ENCODE measurements around the gene CHL1.

CHL1 gene

DNA sequence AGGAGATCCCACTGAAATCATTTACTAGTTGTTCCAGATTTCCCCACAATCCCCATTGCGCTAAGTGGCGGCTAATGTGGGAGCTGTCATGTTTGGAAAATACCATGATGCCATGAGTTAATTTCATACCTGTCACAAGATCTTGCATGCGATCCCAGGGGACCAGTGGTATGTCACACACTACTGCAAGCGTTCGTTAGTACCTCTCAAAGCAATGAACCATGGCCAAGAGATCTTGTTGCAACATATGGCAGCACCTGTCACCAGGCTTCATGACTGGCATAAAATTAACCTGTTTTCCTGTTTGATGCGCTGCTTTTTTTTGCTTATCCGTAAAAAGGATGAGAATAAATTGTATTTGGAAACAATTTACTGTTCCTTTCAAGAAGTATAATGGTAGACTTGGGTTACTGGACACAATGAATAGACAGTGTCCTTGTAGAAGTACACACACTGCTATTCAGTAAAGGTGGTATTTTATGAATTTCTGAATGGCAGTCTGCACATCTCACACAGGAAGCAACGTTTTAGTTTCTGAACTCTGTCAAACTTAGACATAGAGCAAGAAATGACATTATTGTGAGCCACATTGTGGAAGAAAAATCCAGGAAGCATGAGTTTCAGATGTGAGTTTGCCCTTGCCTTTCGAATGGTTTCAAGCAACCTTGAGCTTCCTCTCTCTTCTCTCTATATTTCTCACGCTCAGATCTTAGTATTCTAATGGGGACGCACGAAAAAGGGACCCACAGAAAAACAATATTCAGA is 81.9 kb downstream of the CHL1 start:
- DNase-seq (ENCODE audit: low spot score), result no peak

DNA sequence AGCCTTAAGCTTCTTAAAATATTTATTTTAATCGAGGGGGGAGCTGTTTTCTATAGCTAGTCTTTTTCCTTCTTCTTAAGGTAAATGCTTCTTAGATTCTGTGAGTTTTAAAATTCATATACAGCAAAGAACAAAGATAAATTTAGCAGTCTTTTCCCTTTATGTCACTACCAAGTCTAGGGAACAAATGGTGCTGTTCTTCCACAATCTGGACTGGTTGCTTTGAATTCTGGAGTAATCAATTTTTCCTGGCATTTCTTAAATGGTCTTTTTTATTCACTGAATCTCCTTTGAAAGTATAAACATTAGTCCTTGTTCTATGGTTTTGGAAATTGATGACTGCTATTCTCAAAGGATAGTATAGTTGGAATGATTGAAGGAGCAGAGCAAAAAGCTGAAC is 82.8 kb downstream of the CHL1 start:
- no peak for DNase-seq (ENCODE audit: low spot score)

DNA sequence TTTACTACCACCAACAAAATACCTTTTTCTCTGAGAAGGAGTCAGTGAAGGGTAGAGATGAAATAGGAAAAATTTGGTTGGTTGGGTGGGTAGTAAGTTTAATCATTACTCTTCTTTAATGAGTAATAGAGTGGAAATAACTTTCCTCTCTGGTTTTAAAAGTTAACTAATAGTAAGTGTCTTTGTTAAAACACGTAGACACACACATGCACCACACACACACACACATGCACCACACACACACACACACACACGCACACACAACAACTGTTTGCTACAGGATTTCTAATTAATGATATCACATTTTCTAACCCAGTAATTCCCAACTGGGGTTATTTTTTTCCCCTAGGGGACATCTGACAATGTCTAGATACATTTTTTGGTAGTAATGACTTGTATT is 84.1 kb downstream of the CHL1 start:
- no peak for DNase-seq (ENCODE audit: low spot score)

DNA sequence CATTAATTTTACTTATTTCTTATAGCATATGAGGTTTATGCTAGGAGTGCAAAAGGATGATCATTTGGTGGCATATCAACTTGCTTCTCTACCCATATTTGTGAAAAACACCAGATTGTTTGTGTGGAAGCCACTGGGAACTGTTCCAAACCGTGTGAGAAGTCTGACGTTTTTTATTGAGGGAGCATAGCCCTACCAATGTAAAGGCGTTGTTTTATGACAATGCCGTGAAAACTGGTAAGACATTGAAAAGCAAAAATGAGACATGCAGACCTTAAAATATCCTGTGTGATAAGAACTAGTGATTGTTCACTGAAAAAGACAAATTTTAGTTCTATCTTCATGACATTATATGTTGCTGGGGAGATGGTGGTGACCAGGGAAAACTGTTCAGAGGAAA is 87.8 kb downstream of the CHL1 start:
- DNase-seq (ENCODE audit: low spot score), result no peak

DNA sequence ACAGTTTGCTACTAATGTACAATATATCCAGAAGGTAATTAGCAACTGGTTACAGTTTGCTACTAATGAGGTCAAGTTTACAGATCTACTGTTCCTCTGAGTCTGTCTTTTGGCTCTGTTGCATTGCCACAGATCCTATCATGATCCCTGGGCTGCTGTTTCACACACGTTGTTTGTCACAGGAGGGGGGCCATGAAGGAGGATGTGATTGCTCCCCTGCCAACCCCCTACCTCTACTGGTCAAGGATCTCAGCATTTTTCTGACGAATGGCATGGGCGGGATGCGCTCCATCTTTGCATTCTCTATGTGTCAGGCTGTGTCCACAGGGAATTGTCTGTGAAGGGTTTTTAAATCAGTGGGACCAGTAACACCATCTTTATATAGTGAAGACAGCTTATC is 91.9 kb downstream of the CHL1 start:
- no peak for DNase-seq (ENCODE audit: low spot score)

DNA sequence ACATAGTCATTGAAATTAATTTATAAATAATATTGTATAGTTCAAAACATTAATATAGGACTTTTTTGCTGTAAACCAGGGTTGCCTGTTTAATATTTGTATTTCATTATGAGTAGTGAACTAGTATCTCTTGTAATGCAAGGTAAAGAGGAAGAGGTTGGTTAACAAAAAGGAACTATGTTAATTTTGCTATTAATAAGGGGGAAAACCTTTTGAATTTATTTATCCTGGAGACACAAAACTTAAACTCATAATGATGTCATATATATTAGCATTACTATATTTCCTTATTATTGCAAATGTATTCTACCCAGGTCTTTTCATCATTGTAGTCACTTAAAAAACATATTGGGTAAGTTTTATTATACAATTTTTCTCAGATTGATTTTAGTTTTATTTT is 94.5 kb downstream of the CHL1 start:
- no peak for DNase-seq (ENCODE audit: low spot score)

DNA sequence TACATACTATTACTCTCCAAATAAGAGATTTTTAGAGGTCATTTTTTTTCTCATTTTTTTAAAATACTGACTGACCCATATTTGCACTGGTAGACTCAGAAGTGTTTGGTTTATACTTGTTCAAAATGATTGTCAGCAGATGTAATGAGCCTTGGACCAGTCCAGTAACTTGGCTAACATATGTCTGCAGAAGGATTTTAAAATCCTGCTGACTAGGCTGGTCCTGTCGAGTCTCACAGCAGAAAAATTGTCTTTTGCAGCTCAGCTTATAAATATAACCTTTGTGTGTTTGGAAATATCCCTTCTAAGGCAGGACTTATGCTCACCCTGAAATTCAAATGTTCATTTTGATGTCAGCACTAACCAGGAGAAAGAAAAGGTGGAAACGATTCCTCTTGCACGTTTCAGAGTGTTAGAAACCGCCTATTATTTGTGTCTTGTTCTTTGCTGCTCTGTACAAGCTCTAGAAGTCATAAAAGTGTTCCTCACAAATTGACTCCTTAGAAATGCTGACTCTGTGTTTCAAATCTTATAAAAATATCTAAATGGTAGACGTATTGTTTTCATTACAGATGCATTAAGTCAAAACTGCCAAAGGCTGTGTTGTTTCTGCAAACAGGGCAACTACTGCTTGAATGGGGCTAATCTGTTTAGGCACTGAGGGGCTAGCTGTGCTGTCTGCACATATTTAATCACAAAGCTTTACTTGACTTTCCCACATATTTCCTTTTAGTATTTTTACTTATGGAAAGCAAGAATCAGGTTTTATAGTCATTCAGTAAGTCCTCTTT is 95.3 kb downstream of the CHL1 start:
- no peak for DNase-seq (ENCODE audit: low spot score)

DNA sequence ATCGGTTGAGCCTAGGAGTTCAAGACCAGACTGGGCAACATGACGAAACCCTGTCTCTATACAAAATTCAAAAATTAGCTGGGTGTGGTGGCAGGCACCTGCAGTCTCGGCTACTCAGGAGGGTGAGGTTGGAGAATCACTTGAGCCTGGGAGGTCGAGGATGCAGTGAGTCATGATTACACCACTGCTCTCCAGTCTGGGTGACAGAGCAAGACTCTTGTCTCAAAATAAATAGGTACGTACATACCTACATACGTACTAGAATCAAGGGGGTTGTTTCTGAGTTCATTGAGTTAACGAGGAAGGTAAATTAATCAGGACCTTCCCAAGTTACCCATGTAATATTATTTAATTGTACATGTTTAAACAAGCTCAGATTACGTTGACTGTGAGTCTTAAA is 97.5 kb downstream of the CHL1 start:
- DNase-seq (ENCODE audit: low spot score), result no peak

DNA sequence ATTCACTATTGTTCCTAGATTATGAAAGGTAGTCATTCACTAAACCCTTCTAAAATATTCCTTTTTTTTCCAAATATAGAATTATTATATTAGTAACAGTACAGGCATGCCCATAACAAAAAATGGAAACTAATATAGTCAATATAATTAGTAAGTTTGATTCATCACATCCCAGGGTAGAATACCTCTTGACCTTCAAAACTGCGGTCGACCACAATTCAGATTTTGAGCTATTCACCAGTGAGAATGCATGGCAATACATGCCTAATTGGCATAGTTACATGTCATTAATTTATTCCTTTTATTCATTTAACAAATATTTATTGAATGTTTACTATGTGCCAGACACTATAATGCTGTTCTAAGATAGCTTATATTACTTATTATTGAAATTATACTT is 98.0 kb downstream of the CHL1 start:
- no peak for DNase-seq (ENCODE audit: low spot score)

DNA sequence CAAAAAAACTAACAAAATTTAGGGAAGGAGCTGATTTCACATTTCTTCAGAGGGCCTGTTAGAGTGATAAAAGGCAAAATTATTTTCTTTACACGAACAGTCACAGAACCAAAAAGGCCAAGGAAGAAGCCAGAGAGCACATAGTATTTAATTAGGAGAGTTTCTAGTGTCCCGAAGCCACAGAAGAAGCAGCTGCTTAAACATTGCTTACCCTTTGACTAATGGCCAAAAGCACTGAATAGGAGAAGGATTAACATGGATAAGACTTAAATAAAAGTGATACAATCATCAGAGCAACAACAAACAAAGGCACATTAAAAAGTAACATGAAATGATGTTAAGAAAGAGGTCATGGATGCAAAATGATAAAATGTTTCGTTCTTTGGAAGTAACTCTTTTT is 98.6 kb downstream of the CHL1 start:
- DNase-seq (ENCODE audit: low spot score), result no peak

DNA sequence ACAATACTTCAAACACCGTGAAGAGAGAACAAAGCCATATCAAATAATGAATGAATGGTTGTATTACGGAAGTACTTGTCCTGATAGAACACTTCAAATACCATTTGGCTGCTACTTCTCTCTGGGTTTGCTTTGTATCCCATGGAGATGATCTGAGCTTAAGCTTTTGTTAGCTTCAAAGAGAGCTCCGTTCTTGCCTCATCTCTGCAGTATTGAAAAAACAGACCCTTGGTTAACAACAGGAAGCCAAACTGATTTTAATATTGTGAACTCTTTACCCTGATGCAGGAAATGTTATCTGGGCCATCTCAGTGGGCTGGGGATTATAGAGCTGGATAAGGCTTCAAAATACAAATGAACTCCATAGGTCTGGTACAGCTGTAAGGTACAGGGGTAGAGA is 101.0 kb downstream of the CHL1 start:
- no peak for DNase-seq (ENCODE audit: low spot score)

DNA sequence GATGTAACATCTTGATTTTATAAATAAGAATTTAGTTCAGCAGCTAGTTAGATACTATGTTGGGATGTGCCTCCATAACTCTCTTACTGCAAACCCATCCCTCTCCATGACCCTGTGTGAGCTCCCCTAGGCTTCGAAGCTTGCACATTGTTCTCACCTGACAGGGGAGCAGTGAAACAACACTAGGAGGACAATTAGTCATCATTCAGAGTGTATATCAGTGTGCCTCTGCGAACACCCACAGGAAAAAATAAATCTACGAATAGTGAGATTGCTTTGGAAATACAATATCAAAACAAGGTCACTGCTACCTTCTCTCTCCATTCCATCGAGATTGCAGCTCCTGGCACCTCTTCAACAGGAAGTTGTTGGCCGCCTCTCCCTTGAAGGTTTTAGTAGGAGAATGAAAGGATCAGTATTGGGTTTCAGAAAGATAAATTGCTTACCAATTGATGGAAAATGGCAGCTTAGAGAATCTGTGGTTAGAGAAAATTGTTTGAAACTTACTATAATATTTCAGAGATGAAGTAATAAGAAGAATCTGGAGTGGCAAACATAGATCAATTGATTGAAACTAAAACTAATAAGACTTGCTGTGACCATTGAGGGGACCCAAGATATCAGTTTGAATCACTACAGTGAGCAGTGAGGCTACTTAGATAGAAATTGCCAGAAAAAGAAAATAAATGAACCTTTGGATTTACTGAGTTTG is 103.2 kb downstream of the CHL1 start:
- DNase-seq (ENCODE audit: low spot score), result no peak

DNA sequence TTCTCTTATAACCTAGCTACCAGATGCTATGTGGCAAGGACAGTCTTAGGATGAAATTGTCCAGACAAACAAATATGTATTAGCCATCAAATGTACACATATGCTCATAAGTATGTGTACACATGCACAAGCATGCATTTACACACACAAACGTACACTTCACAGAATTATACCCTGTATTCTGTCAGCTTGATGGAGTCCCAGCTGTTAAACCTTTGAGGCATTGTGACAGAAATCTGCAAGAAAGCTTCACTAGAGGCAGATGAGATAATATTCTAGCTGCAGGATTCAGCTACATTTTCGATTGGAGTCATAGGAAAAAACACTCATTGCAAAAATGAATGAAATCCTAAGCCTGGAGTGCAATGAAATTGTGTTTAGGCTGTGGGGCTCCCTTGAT is 110.6 kb downstream of the CHL1 start:
- DNase-seq (ENCODE audit: low spot score), result no peak

DNA sequence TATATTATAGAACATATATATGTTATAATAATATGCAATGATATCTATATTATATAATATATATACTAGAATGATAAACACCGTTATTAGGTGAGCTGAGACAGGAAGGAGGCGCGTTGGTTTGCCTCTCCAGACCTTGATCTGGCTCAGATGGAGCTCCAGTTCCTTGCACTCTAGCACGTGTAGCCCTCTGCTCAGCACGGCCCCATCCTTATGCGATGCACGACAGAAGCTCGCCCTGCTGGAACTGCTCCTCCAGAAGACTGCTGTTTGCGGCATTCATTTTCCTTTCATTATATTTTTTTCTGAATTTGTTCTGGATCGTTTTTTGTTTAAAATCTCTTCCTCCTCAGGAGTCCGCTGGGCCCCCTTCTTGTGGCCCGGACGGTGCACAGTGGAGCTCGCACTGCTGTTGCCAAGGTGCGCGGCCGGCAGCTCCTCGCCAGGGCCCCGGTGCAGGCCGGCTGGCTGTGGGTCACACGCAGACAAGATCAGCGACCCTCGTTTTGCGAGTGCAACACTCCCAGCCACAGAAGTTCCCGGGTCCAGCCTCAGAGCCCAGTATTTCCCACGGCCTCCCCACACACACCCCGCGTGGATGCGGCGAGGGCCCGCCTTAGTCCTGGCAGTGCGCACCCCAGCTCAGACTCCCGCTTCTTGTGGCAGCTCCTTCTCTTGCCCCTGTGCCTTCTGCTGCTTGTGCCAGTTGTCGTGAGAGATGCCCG is 112.2 kb downstream of the CHL1 start:
- DNase-seq (ENCODE audit: low spot score), result no peak

DNA sequence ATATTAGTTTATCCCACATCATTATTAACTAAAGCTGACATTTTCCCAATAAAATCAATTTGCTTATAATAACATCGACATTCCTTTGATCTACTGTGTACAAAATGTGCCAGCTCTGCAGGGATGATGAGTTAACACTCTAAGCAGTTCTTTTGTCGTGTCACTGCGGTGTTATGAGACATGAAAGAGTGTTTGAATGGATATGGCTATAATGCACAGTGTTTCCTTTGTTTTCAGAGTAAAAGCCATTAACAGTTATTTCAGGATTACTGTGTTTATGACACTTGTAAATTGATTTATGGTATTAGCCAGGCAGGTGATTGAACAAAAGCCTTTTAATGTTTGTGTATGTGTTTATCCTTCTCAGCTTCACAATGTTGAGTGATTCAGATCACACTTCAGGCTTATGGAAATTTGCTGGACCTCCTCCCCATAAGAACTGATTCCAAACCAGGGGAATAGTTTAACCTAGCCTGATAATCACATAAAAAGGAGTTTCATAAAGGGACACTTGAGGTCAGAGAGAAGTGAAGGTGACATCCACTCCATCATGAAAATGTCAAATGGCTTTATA is 115.7 kb downstream of the CHL1 start:
- DNase-seq (ENCODE audit: low spot score), result no peak

DNA sequence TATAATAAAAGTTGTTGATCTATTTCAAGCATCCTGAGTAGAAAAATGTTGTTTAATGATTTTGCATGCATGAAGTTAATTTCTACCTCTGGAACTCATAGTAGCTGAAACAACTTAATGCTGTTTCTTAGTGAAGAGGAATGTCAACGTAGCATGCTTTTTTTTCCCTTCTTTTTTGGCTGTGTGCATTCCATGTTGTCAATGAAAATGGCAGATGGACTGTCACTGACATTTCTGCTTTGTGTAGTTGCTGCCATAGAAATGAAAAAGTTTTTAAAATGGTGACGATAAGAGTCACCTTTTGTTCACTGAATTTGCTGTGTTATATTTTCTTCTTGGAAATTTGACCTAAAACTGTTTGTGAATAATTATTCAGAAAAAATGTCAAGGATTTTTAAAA is 116.3 kb downstream of the CHL1 start:
- no peak for DNase-seq (ENCODE audit: low spot score)

DNA sequence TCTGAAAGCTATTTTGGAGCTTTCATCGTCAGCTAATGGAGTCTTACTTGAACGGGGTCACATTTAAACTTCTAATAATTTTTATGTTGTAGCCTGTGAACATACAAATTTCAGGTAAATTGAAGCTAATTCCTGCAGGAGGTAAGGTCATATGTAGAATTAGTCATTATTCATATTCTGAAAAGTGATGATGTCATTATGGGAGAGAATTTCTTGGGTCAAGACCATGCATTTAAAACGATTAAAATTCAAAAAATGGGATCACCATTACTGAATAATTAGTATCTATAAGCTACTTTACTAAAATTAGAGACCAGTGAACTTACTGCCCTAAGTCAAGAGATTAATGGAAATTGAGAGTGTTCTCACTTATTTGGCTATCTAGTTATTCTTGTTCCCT is 120.4 kb downstream of the CHL1 start:
- DNase-seq (ENCODE audit: low spot score), result no peak

DNA sequence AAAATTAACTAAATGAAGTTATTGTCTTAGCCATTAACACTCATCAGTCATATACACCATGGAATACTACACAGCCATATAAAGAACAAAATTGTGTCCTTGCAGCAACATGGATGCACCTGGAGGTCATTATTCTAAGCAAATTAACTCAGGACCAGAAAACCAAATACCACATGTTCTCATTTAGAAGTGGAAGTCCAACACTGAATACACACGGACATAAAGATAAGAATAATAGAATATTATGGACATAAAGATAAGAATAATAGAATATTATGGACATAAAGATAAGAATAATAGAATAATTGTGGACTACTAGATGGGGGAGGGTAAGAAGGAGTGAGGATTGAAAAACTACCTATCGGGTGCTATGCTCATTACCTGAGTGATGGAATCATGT is 122.3 kb downstream of the CHL1 start:
- no peak for DNase-seq (ENCODE audit: low spot score)

DNA sequence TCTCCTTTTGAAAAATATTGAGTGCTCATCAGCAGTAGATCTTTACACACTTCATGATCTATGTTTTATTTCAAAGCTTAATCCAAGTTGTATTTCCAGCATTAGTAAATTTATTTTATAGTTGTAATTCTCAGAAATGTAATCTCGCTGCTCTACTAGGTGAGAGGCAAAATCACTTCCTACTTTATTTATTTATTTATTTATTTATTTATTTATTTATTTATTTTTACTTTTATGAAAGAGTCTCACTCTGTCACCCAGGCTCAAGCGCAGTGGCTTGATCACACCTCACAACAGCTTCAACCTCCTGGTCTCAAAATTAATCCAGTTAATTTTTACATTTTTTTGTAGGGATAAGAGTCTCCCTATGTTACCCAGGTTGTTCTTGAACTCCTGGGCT is 127.9 kb downstream of the CHL1 start:
- DNase-seq (ENCODE audit: low spot score), result no peak

DNA sequence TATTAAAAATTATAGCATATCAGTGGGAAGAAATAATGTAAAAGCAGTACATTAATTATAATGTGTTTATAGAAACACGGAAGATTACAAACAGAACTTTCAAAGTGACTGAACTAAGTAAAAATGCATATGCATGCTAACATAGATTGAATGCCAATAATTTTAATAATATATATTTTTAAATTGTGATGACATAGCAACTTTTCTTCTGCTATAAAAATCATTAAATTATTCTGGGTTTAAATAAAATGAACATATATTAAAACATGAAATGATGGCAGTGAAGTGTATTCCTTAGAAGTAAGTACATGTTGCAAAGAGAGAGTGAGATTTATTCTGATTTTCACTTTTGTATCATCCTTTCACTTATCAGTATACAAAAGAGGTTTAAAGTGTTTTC is 128.9 kb downstream of the CHL1 start:
- DNase-seq (ENCODE audit: low spot score), result no peak

DNA sequence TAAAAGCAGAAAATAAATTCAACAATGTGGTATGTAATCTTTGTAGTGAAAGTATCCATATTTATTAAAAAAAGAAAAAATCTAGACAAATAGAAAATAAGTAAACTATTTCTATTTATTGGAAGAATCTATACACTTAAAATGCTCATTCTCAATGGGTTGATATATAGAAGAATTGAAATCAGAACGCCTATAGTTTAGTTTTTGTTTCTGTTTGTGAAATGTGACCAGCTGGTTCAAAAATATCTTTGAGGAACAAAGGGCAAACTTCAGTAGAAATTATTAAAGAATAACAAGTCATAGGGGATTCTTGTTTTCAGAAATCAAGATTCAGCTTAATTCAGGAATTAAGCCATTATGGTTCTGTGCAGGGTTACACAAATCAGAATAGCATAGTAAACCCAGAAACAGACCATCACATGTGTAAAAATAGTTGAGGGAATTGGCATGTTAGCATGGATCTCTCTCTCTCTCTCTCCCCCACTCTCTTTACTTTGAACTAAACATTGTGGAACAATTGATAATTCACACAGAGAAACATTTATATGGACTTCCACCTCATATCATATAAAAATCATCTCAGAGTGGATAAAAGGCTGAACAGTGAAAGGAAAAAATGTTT is 134.0 kb downstream of the CHL1 start:
- no peak for DNase-seq (ENCODE audit: low spot score)

DNA sequence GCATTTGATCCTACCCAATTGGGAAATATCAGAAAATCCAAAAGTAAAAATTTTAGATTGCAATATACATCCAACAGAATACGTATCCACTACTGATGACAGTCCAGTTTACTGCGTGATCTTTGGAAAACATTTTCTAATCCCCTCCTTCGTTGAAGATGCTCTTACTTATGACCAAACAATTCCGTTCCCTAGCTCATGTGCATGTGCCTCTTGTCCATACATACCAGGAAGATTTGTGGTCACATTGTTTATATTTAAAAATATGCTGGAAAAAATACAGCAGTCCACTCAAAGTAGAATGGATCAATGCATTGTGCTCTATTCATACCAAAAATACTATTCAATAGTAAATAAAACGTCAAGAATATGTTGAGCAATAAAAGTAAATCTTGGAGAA is 135.3 kb downstream of the CHL1 start:
- no peak for DNase-seq (ENCODE audit: low spot score)
